A673 (cell line): ENCODE measurements around the gene CENPF.

Source experiments
- EZH2 ChIP-seq: fragments of 200-600 bp; sonication (generic); IDR thresholded peaks from 2 replicates; pipeline ENCODE4 v1.6.1; 2017; ENCODE audit warnings: borderline replicate concordance, low read depth, mild to moderate bottlenecking, mixed read lengths, antibody characterized with exemption, low read length; ENCODE audit not compliant: poor library complexity, severe bottlenecking
- TF ChIP-seq, protein P1 (sequence below): fragments of 300-800, 200-600 bp; sonication (generic); conservative IDR thresholded peaks from 2 replicates; pipeline ENCODE4 v1.5.1; 2017; ENCODE audit warnings: low read depth, mild to moderate bottlenecking, antibody characterized with exemption, low read length, moderate library complexity, mixed read lengths

GRCh38 chr1:214638459-214638807 is 35.4 kb downstream of the CENPF start:
- TF ChIP-seq, protein P1, sequence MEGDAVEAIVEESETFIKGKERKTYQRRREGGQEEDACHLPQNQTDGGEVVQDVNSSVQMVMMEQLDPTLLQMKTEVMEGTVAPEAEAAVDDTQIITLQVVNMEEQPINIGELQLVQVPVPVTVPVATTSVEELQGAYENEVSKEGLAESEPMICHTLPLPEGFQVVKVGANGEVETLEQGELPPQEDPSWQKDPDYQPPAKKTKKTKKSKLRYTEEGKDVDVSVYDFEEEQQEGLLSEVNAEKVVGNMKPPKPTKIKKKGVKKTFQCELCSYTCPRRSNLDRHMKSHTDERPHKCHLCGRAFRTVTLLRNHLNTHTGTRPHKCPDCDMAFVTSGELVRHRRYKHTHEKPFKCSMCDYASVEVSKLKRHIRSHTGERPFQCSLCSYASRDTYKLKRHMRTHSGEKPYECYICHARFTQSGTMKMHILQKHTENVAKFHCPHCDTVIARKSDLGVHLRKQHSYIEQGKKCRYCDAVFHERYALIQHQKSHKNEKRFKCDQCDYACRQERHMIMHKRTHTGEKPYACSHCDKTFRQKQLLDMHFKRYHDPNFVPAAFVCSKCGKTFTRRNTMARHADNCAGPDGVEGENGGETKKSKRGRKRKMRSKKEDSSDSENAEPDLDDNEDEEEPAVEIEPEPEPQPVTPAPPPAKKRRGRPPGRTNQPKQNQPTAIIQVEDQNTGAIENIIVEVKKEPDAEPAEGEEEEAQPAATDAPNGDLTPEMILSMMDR, result no peak
- TF ChIP-seq EZH2, result no peak
